Measurements from ENCODE around the gene C1orf115. TPM values are rescaled to one million over a fixed set of nuclear protein-coding genes. Genes with fewer than 3 reads are reported as not detected.

The C1orf115 gene
- total and polyA plus RNA-seq, 2 of the 4 experiments (the other 2 are of a cell fraction), result 0.07 to 0.18 TPM

DNA sequence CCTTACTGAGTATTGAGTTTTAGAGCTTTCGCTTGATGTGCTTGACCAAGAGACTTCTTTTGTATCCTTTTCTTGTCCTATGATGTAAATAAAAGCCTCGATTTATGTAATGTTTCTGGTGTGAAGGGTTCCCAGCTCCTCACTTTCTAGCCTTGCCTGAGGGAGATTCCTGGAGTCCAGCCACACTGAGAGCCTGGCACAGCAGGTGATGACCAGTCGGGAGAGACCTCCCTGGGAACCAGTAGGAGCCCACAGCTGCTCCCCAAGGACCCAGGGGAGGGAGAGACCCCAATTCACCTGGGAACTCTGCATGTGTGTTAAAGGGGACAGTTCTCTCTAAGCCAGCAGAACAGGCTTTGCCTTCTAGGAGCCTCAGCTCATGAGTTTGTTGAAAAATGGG, 8.9 kb downstream of the C1orf115 start:
- Histone ChIP-seq H2AFZ (replicated peaks; ENCODE audit: low read length, poor library complexity) (no peak overlapping the region), H3K18ac (ENCODE audit: low read depth, low read length) (no peak overlapping the region), H3K27ac (ENCODE audit: insufficient read depth, low read length) (no peak overlapping the region), H4K8ac (ENCODE audit: low read depth in 2 of 2, low read length in 2 of 2) (no peak overlapping the region), H2AK5ac (ENCODE audit: low read depth, low read length) (no peak overlapping the region), H4K91ac (ENCODE audit: insufficient read depth, low read depth, low read length) (no peak overlapping the region), H3K4me2 (ENCODE audit: low read depth, low read length) (no peak overlapping the region), H2BK5ac (ENCODE audit: low read depth, low read length, poor library complexity, severe bottlenecking) (no peak overlapping the region), H3K9me1 (ENCODE audit: insufficient read depth, low read length) (no peaks in the 10 kb centered on the region; the same call in 1 of the 2 replicates), H4K5ac (ENCODE audit: low read depth, low read length) (no peak overlapping the region), H3K27me3 (ENCODE audit: control insufficient read depth, insufficient read depth, low read length) (peaks cover 17% of the 10 kb centered on the region), H2AK9ac (replicated peaks; ENCODE audit: low read depth, low read length, poor library complexity) (no peak overlapping the region), H2BK20ac (ENCODE audit: low read depth, low read length) (no peak overlapping the region), H3K9me3 (ENCODE audit: control insufficient read depth, insufficient read depth, low read length) (no peaks in the 10 kb centered on the region), H4K20me1 (ENCODE audit: insufficient read depth, low read length) (no peaks in the 10 kb centered on the region), H3K4ac (ENCODE audit: low read depth, low read length) (no peak overlapping the region), H3K36me3 (ENCODE audit: control insufficient read depth, insufficient read depth, low read length) (no peaks in the 10 kb centered on the region), H3K23ac (ENCODE audit: low read depth, low read length) (no peak overlapping the region), H3K56ac (ENCODE audit: extremely low read depth, insufficient read depth, low read length) (no peak overlapping the region), H3K14ac (replicated peaks; ENCODE audit: low read depth, low read length) (no peak overlapping the region), H3K4me1 (ENCODE audit: control insufficient read depth, insufficient read depth, low read length) (no peaks in the 10 kb centered on the region), H3K4me3 (ENCODE audit: insufficient read depth, low read depth, low read length) (no peak overlapping the region), H3K9ac (ENCODE audit: low read depth, low read length) (no peak overlapping the region), H3K79me1 (ENCODE audit: low read depth in 1 of 2, low read length in 2 of 2) (no peaks in the 10 kb centered on the region), H2BK120ac (ENCODE audit: low read depth, low read length) (no peak overlapping the region), H2BK15ac (ENCODE audit: low read depth, low read length) (no peak overlapping the region)
- dilution Hi-C loops (cut with HindIII; ENCODE audit: low sequenced_read_pairs, unreplicated experiment) (no loop called here), in situ Hi-C loops (cut with MboI; ENCODE audit: low sequenced_read_pairs) (no loop called here), intact Hi-C loops (cut with micrococcal nuclease) (no loop called here)
- BruUV-seq (replicated peaks), result no TSS peak
- no CpG with 5 or more reads among the region's 3 CpGs for WGBS, 2 experiments (ENCODE audit: extremely low coverage in 2 of 2, insufficient read length in 1 of 2)
- ChIA-PET CTCF (interaction anchor here (1.2 kb wide), 1 partner anchor 10 kb away, joined by 3 read pairs; no protein-coding TSS in a partner anchor), POLR2A (ENCODE audit: unreplicated experiment) (no interaction called here)
- no peak for DNase-seq
- TF ChIP-seq, protein P1, sequence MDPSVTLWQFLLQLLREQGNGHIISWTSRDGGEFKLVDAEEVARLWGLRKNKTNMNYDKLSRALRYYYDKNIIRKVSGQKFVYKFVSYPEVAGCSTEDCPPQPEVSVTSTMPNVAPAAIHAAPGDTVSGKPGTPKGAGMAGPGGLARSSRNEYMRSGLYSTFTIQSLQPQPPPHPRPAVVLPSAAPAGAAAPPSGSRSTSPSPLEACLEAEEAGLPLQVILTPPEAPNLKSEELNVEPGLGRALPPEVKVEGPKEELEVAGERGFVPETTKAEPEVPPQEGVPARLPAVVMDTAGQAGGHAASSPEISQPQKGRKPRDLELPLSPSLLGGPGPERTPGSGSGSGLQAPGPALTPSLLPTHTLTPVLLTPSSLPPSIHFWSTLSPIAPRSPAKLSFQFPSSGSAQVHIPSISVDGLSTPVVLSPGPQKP (IDR thresholded peaks at IDR 0.05; ENCODE audit: borderline replicate concordance, low read depth, low read length), result no peak
- TF ChIP-seq, protein P2, sequence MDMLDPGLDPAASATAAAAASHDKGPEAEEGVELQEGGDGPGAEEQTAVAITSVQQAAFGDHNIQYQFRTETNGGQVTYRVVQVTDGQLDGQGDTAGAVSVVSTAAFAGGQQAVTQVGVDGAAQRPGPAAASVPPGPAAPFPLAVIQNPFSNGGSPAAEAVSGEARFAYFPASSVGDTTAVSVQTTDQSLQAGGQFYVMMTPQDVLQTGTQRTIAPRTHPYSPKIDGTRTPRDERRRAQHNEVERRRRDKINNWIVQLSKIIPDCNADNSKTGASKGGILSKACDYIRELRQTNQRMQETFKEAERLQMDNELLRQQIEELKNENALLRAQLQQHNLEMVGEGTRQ (IDR thresholded peaks at IDR 0.05; ENCODE audit: low read depth, low read length), result no peak
- no peak for TF ChIP-seq MAZ (IDR thresholded peaks at IDR 0.05; ENCODE audit: borderline replicate concordance, low read depth, low read length)
- no peak for TF ChIP-seq RCOR1 (IDR thresholded peaks at IDR 0.05; ENCODE audit: insufficient replicate concordance, low read length)
- no peak for TF ChIP-seq CEBPB (IDR thresholded peaks at IDR 0.05; ENCODE audit: low read depth, low read length)
- TF ChIP-seq RAD21 (IDR thresholded peaks at IDR 0.05; ENCODE audit: low read length), result no peak
- no peak for TF ChIP-seq CHD1 (IDR thresholded peaks at IDR 0.05; ENCODE audit: low read depth, low read length)
- TF ChIP-seq NFE2L2 (IDR thresholded peaks at IDR 0.05; ENCODE audit: low read depth, low read length), result no peak
- TF ChIP-seq BHLHE40 (IDR thresholded peaks at IDR 0.05; ENCODE audit: low read depth, low read length), result no peak
- no peak for TF ChIP-seq POLR2A (IDR thresholded peaks at IDR 0.05; ENCODE audit: low read depth, low read length)
- TF ChIP-seq FOS (IDR thresholded peaks at IDR 0.05; ENCODE audit: low read depth, low read length), result no peak
- no peak for TF ChIP-seq SMC3 (IDR thresholded peaks at IDR 0.05; ENCODE audit: low read depth, low read length)
- TF ChIP-seq MAFK (IDR thresholded peaks at IDR 0.05; ENCODE audit: low read depth, low read length), result no peak
- no peak for TF ChIP-seq MXI1 (IDR thresholded peaks at IDR 0.05; ENCODE audit: borderline replicate concordance, low read depth, low read length)
- ATAC-seq (ENCODE audit: low read depth), result no peak
